Heart left ventricle (tissue), 13 donors: ENCODE results near the gene ERGIC1.

Experiments used
- POLR2A ChIP-seq, 2 donors: fragments of 450-650 bp; IDR thresholded peaks; one replicate each; pipeline ENCODE4 v1.6.1; 2017; ENCODE audit warnings: antibody characterized with exemption in 2 of 2, mild to moderate bottlenecking in 2 of 2, moderate library complexity in 2 of 2
- TF ChIP-seq, protein P1 (sequence below), 12 donors: fragments of 200-600 bp; sonication (generic) in 4 of 12; IDR thresholded peaks; one replicate each; pipeline versions ENCODE4 v1.5.0 to v1.8.0; 2018 to 2022; ENCODE audit warnings: antibody characterized with exemption in 12 of 12, mild to moderate bottlenecking in 5 of 12
- donor health status: ischemic (EF 13 %, LVEDD 7.1; RV severe dilation, severe dysfunction).
- donor health status: DM: no; HTN: yes; CAD: no.
- donor health status: DM: no; HTN: no; CAD: no.
- donor health status: ischemic (EF 25% LVEDD 6.9; RV normal size, moderate dysfunction).
- donor health status: ischemic (EF 25% LVEDD 5.7; RV mildly dilated, moderate dysfunction).
- donor health status: ischemic (EF 35%, LVEDD 5.7; RV mildly dilated, moderate dysfunction).
- donor health status: nonischemic (EF 11% LVEDD 7.7; RV severe dilation, severe dysfunction).
- donor health status: DM: yes; HTN: yes; CAD: no.
- donor health status: PGD.
- donor health status: ischemic (EF 29% LVEDD 5.4; RV normal size, mild dysfunction).
- donor health status: nonischemic (EF 23%, LVEDD 6.1; RV moderate dilation, normal function).

DNA sequence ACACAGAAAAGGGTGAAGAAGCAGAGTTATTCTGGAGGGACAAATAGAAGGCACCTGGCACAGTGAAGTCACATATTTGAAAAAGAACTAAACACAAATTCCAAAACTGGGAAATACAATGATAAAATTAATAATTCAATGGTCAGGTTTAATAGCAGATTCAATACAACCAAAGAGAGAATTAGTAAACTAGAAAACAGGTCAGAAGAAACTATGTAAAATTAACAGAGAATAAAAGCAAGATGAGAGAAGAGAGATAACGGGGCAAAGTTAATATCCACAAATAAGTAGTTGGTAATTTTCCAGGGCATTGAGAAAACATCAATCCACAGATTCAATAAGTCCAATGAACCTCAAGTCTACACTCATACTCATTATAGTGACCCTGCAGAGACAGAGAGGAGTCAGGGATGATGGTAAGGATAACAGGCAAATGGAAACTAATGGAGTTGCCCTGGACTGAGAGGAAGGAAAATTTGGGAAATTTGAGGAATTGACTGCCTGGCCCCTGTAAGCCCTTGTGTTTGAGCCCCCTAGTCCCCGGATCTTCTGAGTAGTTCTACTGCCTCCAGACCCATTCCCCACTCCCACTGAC, 8.3 kb upstream of the ERGIC1 start:
- no peak for TF ChIP-seq POLR2A (IDR thresholded peaks at IDR 0.05)
- TF ChIP-seq, protein P1, sequence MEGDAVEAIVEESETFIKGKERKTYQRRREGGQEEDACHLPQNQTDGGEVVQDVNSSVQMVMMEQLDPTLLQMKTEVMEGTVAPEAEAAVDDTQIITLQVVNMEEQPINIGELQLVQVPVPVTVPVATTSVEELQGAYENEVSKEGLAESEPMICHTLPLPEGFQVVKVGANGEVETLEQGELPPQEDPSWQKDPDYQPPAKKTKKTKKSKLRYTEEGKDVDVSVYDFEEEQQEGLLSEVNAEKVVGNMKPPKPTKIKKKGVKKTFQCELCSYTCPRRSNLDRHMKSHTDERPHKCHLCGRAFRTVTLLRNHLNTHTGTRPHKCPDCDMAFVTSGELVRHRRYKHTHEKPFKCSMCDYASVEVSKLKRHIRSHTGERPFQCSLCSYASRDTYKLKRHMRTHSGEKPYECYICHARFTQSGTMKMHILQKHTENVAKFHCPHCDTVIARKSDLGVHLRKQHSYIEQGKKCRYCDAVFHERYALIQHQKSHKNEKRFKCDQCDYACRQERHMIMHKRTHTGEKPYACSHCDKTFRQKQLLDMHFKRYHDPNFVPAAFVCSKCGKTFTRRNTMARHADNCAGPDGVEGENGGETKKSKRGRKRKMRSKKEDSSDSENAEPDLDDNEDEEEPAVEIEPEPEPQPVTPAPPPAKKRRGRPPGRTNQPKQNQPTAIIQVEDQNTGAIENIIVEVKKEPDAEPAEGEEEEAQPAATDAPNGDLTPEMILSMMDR (IDR thresholded peaks at IDR 0.05), result no peak
